Keratinocyte (primary cell): ENCODE measurements around the gene OSBPL8. TPM values are rescaled to one million over a fixed set of nuclear protein-coding genes. Genes with fewer than 3 reads are reported as not detected.

Experiments used
- DNase-seq: peaks from one replicate; pipeline ENCODE4 v3.0.0-alpha.2; 2011; ENCODE audit warnings: low read depth, missing footprints, low spot score
- FAIRE-seq: peaks from 2 replicates; lab custom pipeline; 2011; peaks lifted over from hg19 to GRCh38; lab: Jason Lieb, UNC
- H2AFZ ChIP-seq: 2 replicates; pipeline ENCODE4 v1.6.0; 2012; ENCODE audit warnings: low read length, control low read depth, inconsistent platforms; ENCODE audit not compliant: control insufficient read depth
- H3K27ac ChIP-seq: 2 replicates; pipeline ENCODE4 v1.5.1; 2011; ENCODE audit warnings: low read length; ENCODE audit not compliant: control insufficient read depth, insufficient read depth
- H3K27me3 ChIP-seq: 3 replicates; pipeline ENCODE4 v1.6.0; 2011; ENCODE audit warnings: low read length; ENCODE audit not compliant: control insufficient read depth, insufficient read depth; ENCODE audit errors: extremely low read depth
- H3K36me3 ChIP-seq, 2 experiments: 2 replicates in 1 of 2; 3 replicates in 1 of 2; pipeline ENCODE4 v1.5.1; 2011; ENCODE audit warnings: low read length in 2 of 2, mild to moderate bottlenecking in 1 of 2; ENCODE audit not compliant: control insufficient read depth in 2 of 2, insufficient read depth in 2 of 2; ENCODE audit errors: extremely low read depth in 1 of 2
- H3K4me1 ChIP-seq: 3 replicates; pipeline ENCODE4 v1.5.1; 2011; ENCODE audit warnings: low read length; ENCODE audit not compliant: control insufficient read depth, insufficient read depth; ENCODE audit errors: extremely low read depth
- H3K4me2 ChIP-seq: 3 replicates; pipeline ENCODE4 v1.6.0; 2011; ENCODE audit warnings: low read depth, low read length; ENCODE audit not compliant: control insufficient read depth, insufficient read depth; ENCODE audit errors: extremely low read depth
- H3K4me3 ChIP-seq, 3 experiments: fragments of 200-600 bp in 1 of 3; sonication (generic) in 1 of 3; 2 replicates in 2 of 3; 3 replicates in 1 of 3; pipeline ENCODE4 v1.5.1; 2011 to 2016; ENCODE audit warnings: low read length in 3 of 3, mild to moderate bottlenecking in 3 of 3, control low read depth in 2 of 3, inconsistent platforms in 1 of 3, low read depth in 1 of 3, mixed read lengths in 1 of 3, mixed run types in 1 of 3, moderate library complexity in 1 of 3; ENCODE audit not compliant: control insufficient read depth in 2 of 3, insufficient read depth in 2 of 3; ENCODE audit errors: extremely low read depth in 1 of 3
- H3K79me2 ChIP-seq: 2 replicates; pipeline ENCODE4 v1.6.0; 2012; ENCODE audit warnings: low read length; ENCODE audit not compliant: control insufficient read depth, insufficient read depth
- H3K9ac ChIP-seq: 3 replicates; pipeline ENCODE4 v1.6.0; 2011; ENCODE audit warnings: low read length; ENCODE audit not compliant: control insufficient read depth, insufficient read depth; ENCODE audit errors: extremely low read depth
- H3K9me1 ChIP-seq: 3 replicates; pipeline ENCODE4 v1.6.0; 2011; ENCODE audit warnings: low read length; ENCODE audit not compliant: control insufficient read depth, insufficient read depth; ENCODE audit errors: extremely low read depth
- H3K9me3 ChIP-seq: 2 replicates; pipeline ENCODE4 v1.5.1; 2012; ENCODE audit warnings: low read depth, low read length; ENCODE audit not compliant: control insufficient read depth
- H4K20me1 ChIP-seq: 3 replicates; pipeline ENCODE4 v1.6.0; 2011; ENCODE audit warnings: low read length; ENCODE audit not compliant: control insufficient read depth, insufficient read depth; ENCODE audit errors: extremely low read depth
- CTCF ChIP-seq, 3 experiments: IDR thresholded peaks in 1 of 3; conservative IDR thresholded peaks in 1 of 3; optimal IDR thresholded peaks in 1 of 3; 2 replicates in 2 of 3; 3 replicates in 1 of 3; pipeline versions ENCODE3 to v1.5.1; 2011; ENCODE audit warnings: low read length in 3 of 3, mild to moderate bottlenecking in 3 of 3, moderate library complexity in 2 of 3, control low read depth in 1 of 3, inconsistent platforms in 1 of 3; ENCODE audit not compliant: insufficient read depth in 2 of 3; ENCODE audit errors: extremely low read depth in 1 of 3
- EZH2 ChIP-seq: IDR thresholded peaks from one replicate; pipeline ENCODE4 v1.6.1; 2012; ENCODE audit warnings: inconsistent platforms, mild to moderate bottlenecking, low read length, moderate library complexity
- dilution Hi-C: fragments of 300-500 bp; cut with MboI; formaldehyde crosslinking; loops from one replicate; pipeline ENCODE4 v1.7.0; 2020; ENCODE audit warnings: low sequenced_read_pairs; ENCODE audit not compliant: extremely low pct_ligation_motif_present
- polyA plus RNA-seq, 5 experiments: library from polyadenylated mRNA; depleted of rRNA in 3 of 5; stranded (reverse) in 3 of 5; stranded (forward) in 1 of 5; unstranded in 1 of 5; fragments of >200 nt; gene quantifications; 1 replicate in 1 of 5; 2 replicates in 3 of 5; 3 replicates in 1 of 5; pipeline versions ENCODE4 v1.2.1 to v1.2.3, GENCODE V29; 2011 to 2012; ENCODE audit warnings: missing spikeins in 2 of 5, low read depth in 1 of 5, low replicate concordance in 1 of 5

The OSBPL8 gene
- polyA plus RNA-seq, 1 donor (not counting 4 experiments of a cell fraction or from before 2014, with no cell fraction given), result 33.7 TPM

- Histone ChIP-seq H4K20me1 (no peaks in the 10 kb centered on the region), H3K9me3 (no peaks in the 10 kb centered on the region), H3K4me1 (no peaks in the 10 kb centered on the region), H2AFZ (no peak overlapping the region), H3K9ac (no peak overlapping the region), H3K27me3 (no peaks in the 10 kb centered on the region), H3K9me1 (no peaks in the 10 kb centered on the region), H3K4me2 (no peak overlapping the region), H3K79me2 (peaks cover 1% of the 10 kb centered on the region), H3K27ac (no peak overlapping the region), H3K4me3 (no peak overlapping the region), H3K36me3 (no peaks in the 10 kb centered on the region)
- TF ChIP-seq CTCF (optimal IDR thresholded peaks at IDR 0.05 in 1 of 3, IDR thresholded peaks at IDR 0.05 in 1 of 3, conservative IDR thresholded peaks at IDR 0.05 in 1 of 3; ENCODE audit: extremely low read depth in 1 of 3, insufficient read depth in 2 of 3, low read length in 3 of 3) (no peak), EZH2 (no peak)
- no peak for DNase-seq
- no peak for FAIRE-seq
- dilution Hi-C loops, result no loop called here
These were observed 54.5 kb downstream of the OSBPL8 start for GRCh38 chr12:76505050-76505449.

- dilution Hi-C loops, result no loop called here
- no peak for TF ChIP-seq CTCF (optimal IDR thresholded peaks at IDR 0.05 in 1 of 3, IDR thresholded peaks at IDR 0.05 in 1 of 3, conservative IDR thresholded peaks at IDR 0.05 in 1 of 3; ENCODE audit: extremely low read depth in 1 of 3, insufficient read depth in 2 of 3, low read length in 3 of 3)
- no peak for TF ChIP-seq EZH2
These were observed 55.0 kb downstream of the OSBPL8 start for GRCh38 chr12:76504606-76505005.

More at GRCh38 chr12:76504606-76505005, 55.0 kb downstream of the OSBPL8 start:
- no peak for DNase-seq
- no peaks in the 10 kb centered on the region for H3K9me1 ChIP-seq
- FAIRE-seq, result no peak
- no peak overlapping the region for H3K4me3 ChIP-seq
- H2AFZ ChIP-seq, result no peak overlapping the region
- H4K20me1 ChIP-seq, result no peaks in the 10 kb centered on the region
- H3K9me3 ChIP-seq, result no peaks in the 10 kb centered on the region
- H3K79me2 ChIP-seq, result peaks cover under 1% of the 10 kb centered on the region
- H3K9ac ChIP-seq, result no peak overlapping the region
- H3K36me3 ChIP-seq, result no peaks in the 10 kb centered on the region
- H3K27ac ChIP-seq, result no peak overlapping the region
- no peaks in the 10 kb centered on the region for H3K4me1 ChIP-seq
- no peaks in the 10 kb centered on the region for H3K27me3 ChIP-seq
- no peak overlapping the region for H3K4me2 ChIP-seq
